GM12872 (cell line): ENCODE results near the gene CABP2.

Experiments used
- CTCF ChIP-seq: IDR thresholded peaks from 3 replicates; pipeline ENCODE4 v1.5.1; 2011; ENCODE audit warnings: low read depth, mild to moderate bottlenecking, low read length, moderate library complexity; ENCODE audit not compliant: insufficient read depth

Gene CABP2

GRCh38 chr11:67521924-67522323, 1.3 kb downstream of the CABP2 start:
- TF ChIP-seq CTCF = no peak

GRCh38 chr11:67520856-67521824, 2.1 kb downstream of the CABP2 start:
- TF ChIP-seq CTCF = no peak

- no peak for TF ChIP-seq CTCF
Observed at GRCh38 chr11:67519726-67520125, 3.5 kb downstream of the CABP2 start.

GRCh38 chr11:67517784-67518552, 5.3 kb downstream of the CABP2 start:
- no peak for TF ChIP-seq CTCF

- no peak for TF ChIP-seq CTCF
Observed at GRCh38 chr11:67516806-67517205, 6.4 kb downstream of the CABP2 start.

GRCh38 chr11:67514116-67514515, 9.1 kb downstream of the CABP2 start:
- TF ChIP-seq CTCF = no peak

GRCh38 chr11:67510023-67510345, 13.3 kb downstream of the CABP2 start:
- TF ChIP-seq CTCF = no peak
